Peyer's patch (tissue), 4 donors: Measurements from ENCODE around the gene PDPK1.
"Not testable (repeated sequence)": the region's sequence is repeated elsewhere in the genome, so short reads cannot be mapped to it uniquely, and the experiment has no call there.

ENCODE experiments used
- POLR2A ChIP-seq, 2 donors: fragments of 450-650 bp; IDR thresholded peaks; one replicate each; pipeline ENCODE4 v1.5.1; 2017; ENCODE audit warnings: antibody characterized with exemption in 2 of 2, mild to moderate bottlenecking in 2 of 2, moderate library complexity in 2 of 2
- TF ChIP-seq, protein P1 (sequence below), 6 experiments: fragments of 450-650 bp in 4 of 6; fragments of 200-600 bp in 2 of 6; sonication (generic) in 1 of 6; IDR thresholded peaks; one replicate each; pipeline ENCODE4 v1.5.1; 2017 to 2019; ENCODE audit warnings: antibody characterized with exemption in 6 of 6, mild to moderate bottlenecking in 3 of 6, moderate library complexity in 1 of 6

DNA sequence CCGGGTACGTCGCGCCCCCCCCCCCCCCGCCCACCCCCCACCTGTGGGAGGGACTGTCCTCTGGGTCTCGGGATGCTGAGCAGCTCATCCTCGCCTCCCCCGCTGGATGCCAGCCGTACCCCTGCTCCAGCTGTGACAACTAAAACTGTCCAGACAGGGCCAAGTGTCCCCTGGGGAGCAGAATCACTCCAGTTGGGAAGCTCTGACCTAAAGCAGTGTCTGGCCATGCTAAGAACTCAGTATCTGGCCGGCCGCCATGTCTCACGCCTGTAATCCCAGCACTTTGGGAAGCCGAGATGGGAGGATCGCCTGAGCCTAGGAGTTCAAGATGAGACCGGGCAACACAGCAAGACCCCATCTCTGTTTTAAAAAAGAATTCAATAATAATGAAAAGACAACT is 83.0 kb downstream of the PDPK1 start:
- TF ChIP-seq, protein P1, sequence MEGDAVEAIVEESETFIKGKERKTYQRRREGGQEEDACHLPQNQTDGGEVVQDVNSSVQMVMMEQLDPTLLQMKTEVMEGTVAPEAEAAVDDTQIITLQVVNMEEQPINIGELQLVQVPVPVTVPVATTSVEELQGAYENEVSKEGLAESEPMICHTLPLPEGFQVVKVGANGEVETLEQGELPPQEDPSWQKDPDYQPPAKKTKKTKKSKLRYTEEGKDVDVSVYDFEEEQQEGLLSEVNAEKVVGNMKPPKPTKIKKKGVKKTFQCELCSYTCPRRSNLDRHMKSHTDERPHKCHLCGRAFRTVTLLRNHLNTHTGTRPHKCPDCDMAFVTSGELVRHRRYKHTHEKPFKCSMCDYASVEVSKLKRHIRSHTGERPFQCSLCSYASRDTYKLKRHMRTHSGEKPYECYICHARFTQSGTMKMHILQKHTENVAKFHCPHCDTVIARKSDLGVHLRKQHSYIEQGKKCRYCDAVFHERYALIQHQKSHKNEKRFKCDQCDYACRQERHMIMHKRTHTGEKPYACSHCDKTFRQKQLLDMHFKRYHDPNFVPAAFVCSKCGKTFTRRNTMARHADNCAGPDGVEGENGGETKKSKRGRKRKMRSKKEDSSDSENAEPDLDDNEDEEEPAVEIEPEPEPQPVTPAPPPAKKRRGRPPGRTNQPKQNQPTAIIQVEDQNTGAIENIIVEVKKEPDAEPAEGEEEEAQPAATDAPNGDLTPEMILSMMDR (IDR thresholded peaks at IDR 0.05) = not testable (repeated sequence)
- not testable (repeated sequence) for TF ChIP-seq POLR2A (IDR thresholded peaks at IDR 0.05)
